ENCODE data around the gene GKN1. TPM values are rescaled to one million over a fixed set of nuclear protein-coding genes. Genes with fewer than 3 reads are reported as not detected.

The GKN1 gene
- polyA plus RNA-seq, 1 donor from 2014 or later = not detected

DNA sequence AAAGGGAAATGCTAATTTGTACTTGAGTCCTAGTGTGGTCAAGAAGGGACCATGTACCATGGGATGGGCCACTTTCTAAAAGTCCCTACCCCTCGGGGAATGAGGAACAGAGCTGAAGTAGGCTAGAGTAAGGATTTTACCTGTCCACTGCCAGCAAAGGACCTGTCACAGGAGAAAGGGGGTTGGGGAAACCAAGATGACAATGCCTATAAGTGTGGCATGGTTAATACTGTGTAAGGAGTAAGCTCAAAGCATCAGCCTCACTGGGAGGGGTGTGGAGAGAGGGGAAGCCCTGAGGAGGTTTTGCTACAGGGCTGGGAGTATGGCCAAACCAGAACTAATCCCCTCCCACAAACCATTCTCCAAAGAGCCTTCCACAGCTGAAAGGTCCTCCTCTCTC lies 37.5 kb upstream of the GKN1 start:
- Histone ChIP-seq H3K27ac (ENCODE audit: low read length) (no peak overlapping the region), H3K9ac (ENCODE audit: low read length) (no peak overlapping the region), H3K9me2 (ENCODE audit: insufficient read depth, low read length) (no peaks in the 10 kb centered on the region), H3K27me3 (ENCODE audit: insufficient read depth, low read depth, low read length) (no peaks in the 10 kb centered on the region), H3K79me2 (replicated peaks; ENCODE audit: insufficient read depth, low read length) (no peaks in the 10 kb centered on the region), H3K9me3 (ENCODE audit: low read length) (no peaks in the 10 kb centered on the region), H3K36me3 (ENCODE audit: insufficient read depth, low read length) (no peaks in the 10 kb centered on the region), H2AFZ (ENCODE audit: low read depth, low read length) (no peak overlapping the region), H3F3A (ENCODE audit: insufficient read depth, low read length, poor library complexity, severe bottlenecking) (no peaks in the 10 kb centered on the region), H3K4me3 (ENCODE audit: low read length) (no peak overlapping the region), H3K4me2 (ENCODE audit: low read length) (no peak overlapping the region), H4K20me1 (ENCODE audit: insufficient read depth) (no peaks in the 10 kb centered on the region)
- TF ChIP-seq MXI1 (conservative IDR thresholded peaks at IDR 0.05; ENCODE audit: poor library complexity, severe bottlenecking) (no peak), RAD21 (conservative IDR thresholded peaks at IDR 0.05) (no peak), EP300 (conservative IDR thresholded peaks at IDR 0.05; ENCODE audit: poor library complexity, severe bottlenecking) (no peak), TAF1 (IDR thresholded peaks at IDR 0.05; ENCODE audit: low read depth) (no peak), SMC3 (conservative IDR thresholded peaks at IDR 0.05; ENCODE audit: poor library complexity) (no peak), EZH2 (IDR thresholded peaks at IDR 0.05; ENCODE audit: borderline replicate concordance, insufficient read depth, low read length, poor library complexity, severe bottlenecking) (no peak), POLR2AphosphoS5 (IDR thresholded peaks at IDR 0.05) (no peak)
- TF ChIP-seq, protein P1, sequence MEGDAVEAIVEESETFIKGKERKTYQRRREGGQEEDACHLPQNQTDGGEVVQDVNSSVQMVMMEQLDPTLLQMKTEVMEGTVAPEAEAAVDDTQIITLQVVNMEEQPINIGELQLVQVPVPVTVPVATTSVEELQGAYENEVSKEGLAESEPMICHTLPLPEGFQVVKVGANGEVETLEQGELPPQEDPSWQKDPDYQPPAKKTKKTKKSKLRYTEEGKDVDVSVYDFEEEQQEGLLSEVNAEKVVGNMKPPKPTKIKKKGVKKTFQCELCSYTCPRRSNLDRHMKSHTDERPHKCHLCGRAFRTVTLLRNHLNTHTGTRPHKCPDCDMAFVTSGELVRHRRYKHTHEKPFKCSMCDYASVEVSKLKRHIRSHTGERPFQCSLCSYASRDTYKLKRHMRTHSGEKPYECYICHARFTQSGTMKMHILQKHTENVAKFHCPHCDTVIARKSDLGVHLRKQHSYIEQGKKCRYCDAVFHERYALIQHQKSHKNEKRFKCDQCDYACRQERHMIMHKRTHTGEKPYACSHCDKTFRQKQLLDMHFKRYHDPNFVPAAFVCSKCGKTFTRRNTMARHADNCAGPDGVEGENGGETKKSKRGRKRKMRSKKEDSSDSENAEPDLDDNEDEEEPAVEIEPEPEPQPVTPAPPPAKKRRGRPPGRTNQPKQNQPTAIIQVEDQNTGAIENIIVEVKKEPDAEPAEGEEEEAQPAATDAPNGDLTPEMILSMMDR (IDR thresholded peaks at IDR 0.05; ENCODE audit: poor library complexity, severe bottlenecking) = no peak
- TF ChIP-seq, protein P2, sequence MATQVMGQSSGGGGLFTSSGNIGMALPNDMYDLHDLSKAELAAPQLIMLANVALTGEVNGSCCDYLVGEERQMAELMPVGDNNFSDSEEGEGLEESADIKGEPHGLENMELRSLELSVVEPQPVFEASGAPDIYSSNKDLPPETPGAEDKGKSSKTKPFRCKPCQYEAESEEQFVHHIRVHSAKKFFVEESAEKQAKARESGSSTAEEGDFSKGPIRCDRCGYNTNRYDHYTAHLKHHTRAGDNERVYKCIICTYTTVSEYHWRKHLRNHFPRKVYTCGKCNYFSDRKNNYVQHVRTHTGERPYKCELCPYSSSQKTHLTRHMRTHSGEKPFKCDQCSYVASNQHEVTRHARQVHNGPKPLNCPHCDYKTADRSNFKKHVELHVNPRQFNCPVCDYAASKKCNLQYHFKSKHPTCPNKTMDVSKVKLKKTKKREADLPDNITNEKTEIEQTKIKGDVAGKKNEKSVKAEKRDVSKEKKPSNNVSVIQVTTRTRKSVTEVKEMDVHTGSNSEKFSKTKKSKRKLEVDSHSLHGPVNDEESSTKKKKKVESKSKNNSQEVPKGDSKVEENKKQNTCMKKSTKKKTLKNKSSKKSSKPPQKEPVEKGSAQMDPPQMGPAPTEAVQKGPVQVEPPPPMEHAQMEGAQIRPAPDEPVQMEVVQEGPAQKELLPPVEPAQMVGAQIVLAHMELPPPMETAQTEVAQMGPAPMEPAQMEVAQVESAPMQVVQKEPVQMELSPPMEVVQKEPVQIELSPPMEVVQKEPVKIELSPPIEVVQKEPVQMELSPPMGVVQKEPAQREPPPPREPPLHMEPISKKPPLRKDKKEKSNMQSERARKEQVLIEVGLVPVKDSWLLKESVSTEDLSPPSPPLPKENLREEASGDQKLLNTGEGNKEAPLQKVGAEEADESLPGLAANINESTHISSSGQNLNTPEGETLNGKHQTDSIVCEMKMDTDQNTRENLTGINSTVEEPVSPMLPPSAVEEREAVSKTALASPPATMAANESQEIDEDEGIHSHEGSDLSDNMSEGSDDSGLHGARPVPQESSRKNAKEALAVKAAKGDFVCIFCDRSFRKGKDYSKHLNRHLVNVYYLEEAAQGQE (IDR thresholded peaks at IDR 0.05; ENCODE audit: borderline replicate concordance) = no peak

DNA sequence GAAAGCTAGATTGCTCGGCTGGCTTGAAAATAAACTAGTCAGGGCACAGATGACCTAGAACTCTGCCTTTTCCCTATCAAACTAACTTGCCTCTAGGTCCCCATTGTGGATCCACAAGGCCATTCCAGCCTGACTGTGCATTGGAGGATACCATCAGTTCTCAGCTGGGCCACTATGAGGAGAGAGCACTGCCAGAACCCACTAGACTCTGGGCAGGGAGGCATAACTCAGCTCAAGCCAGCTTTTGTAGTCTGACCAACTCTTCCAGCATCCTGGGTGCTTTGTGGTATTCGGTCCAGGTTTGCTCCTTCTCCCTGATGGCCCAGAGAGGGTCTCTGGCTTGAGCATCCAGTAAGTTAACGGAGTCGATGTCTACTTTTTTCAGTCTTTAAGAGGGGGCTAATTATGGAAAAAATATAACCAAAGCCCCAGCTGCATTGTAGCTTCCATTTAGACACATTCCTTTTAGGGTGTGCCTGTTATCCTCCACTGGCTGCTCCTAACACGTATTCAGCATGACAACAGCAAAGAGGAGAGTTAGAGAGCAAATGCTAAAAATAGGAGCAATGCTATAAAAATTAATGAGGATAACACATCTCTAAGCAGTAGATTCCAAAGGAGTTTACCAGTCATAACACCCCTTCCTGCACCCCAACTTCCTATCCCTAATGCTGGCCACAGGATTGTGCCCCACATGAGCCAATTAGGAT lies 36.9 kb upstream of the GKN1 start:
- H3K4me3 ChIP-seq (ENCODE audit: low read length) = no peak overlapping the region
- H3K4me2 ChIP-seq (ENCODE audit: low read length) = no peak overlapping the region
- H3K9me2 ChIP-seq (ENCODE audit: insufficient read depth, low read length) = no peaks in the 10 kb centered on the region
- H3K9me3 ChIP-seq (ENCODE audit: low read length) = no peaks in the 10 kb centered on the region
- no peak overlapping the region for H3K9ac ChIP-seq (ENCODE audit: low read length)
- H3K27ac ChIP-seq (ENCODE audit: low read length) = no peak overlapping the region
- TF ChIP-seq RAD21 (conservative IDR thresholded peaks at IDR 0.05) (no peak), EP300 (conservative IDR thresholded peaks at IDR 0.05; ENCODE audit: poor library complexity, severe bottlenecking) (no peak), SMC3 (conservative IDR thresholded peaks at IDR 0.05; ENCODE audit: poor library complexity) (no peak), TAF1 (IDR thresholded peaks at IDR 0.05; ENCODE audit: low read depth) (no peak), MXI1 (conservative IDR thresholded peaks at IDR 0.05; ENCODE audit: poor library complexity, severe bottlenecking) (no peak), POLR2AphosphoS5 (IDR thresholded peaks at IDR 0.05) (no peak), EZH2 (IDR thresholded peaks at IDR 0.05; ENCODE audit: borderline replicate concordance, insufficient read depth, low read length, poor library complexity, severe bottlenecking) (no peak)
- TF ChIP-seq, protein P2 (IDR thresholded peaks at IDR 0.05; ENCODE audit: borderline replicate concordance) = no peak
- TF ChIP-seq, protein P1 (IDR thresholded peaks at IDR 0.05; ENCODE audit: poor library complexity, severe bottlenecking) = no peak
- no peaks in the 10 kb centered on the region for H4K20me1 ChIP-seq (ENCODE audit: insufficient read depth)
- no peaks in the 10 kb centered on the region for H3K27me3 ChIP-seq (ENCODE audit: insufficient read depth, low read depth, low read length)
- no peaks in the 10 kb centered on the region for H3K79me2 ChIP-seq (replicated peaks; ENCODE audit: insufficient read depth, low read length)
- H3F3A ChIP-seq (ENCODE audit: insufficient read depth, low read length, poor library complexity, severe bottlenecking) = no peaks in the 10 kb centered on the region
- H3K36me3 ChIP-seq (ENCODE audit: insufficient read depth, low read length) = no peaks in the 10 kb centered on the region
- no peak overlapping the region for H2AFZ ChIP-seq (ENCODE audit: low read depth, low read length)
